Stomach (tissue), 9 donors: ENCODE data around the gene EHD2. TPM values are rescaled to one million over a fixed set of nuclear protein-coding genes. Genes with fewer than 3 reads are reported as not detected.
"Not testable (repeated sequence)": the region's sequence is repeated elsewhere in the genome, so short reads cannot be mapped to it uniquely, and the experiment has no call there.

ENCODE experiments used
- DNase-seq, 2 donors: peaks; one replicate each; pipeline versions ENCODE4 v3.0.0 to v3.0.0-alpha.2; 2013 to 2019
- H3K27ac ChIP-seq, 5 donors: fragments of 200-600 bp in 4 of 5; sonication (generic) in 4 of 5; one replicate each; pipeline ENCODE4 v1.5.1; 2013 to 2019; ENCODE audit warnings: mild to moderate bottlenecking in 1 of 5, moderate library complexity in 1 of 5
- H3K27me3 ChIP-seq, 3 donors: fragments of 200-600 bp; sonication (generic); one replicate each; pipeline ENCODE4 v1.5.1; 2017 to 2019; ENCODE audit warnings: mixed run types in 1 of 3
- H3K36me3 ChIP-seq, 4 donors: fragments of 200-600 bp; sonication (generic); 1 replicate in 3 of 4; 2 replicates in 1 of 4; pipeline ENCODE4 v1.5.1; 2016 to 2019
- H3K4me1 ChIP-seq, 4 donors: fragments of 200-600 bp; sonication (generic); one replicate each; pipeline ENCODE4 v1.5.1; 2016 to 2019
- H3K4me3 ChIP-seq, 4 donors: fragments of 200-600 bp; sonication (generic) in 3 of 4; one replicate each; pipeline ENCODE4 v1.5.1; 2016 to 2019; ENCODE audit warnings: mild to moderate bottlenecking in 1 of 4
- H3K9me3 ChIP-seq, 4 donors: fragments of 200-600 bp; sonication (generic); one replicate each; pipeline ENCODE4 v1.5.1; 2016 to 2019
- CTCF ChIP-seq, 7 experiments: fragments of 450-650 bp in 4 of 7; fragments of 200-600 bp in 3 of 7; sonication (generic) in 3 of 7; IDR thresholded peaks; one replicate each; pipeline ENCODE4 v1.5.1; 2016 to 2019; ENCODE audit warnings: antibody characterized with exemption in 7 of 7, control low read depth in 2 of 7, mild to moderate bottlenecking in 1 of 7
- EP300 ChIP-seq: sonication (generic); formaldehyde crosslinking; IDR thresholded peaks from one replicate; pipeline ENCODE4 v1.6.1; 2017; ENCODE audit warnings: antibody characterized with exemption
- POLR2A ChIP-seq, 4 donors: fragments of 450-650 bp; IDR thresholded peaks; one replicate each; pipeline ENCODE4 v1.6.1; 2016; ENCODE audit warnings: antibody characterized with exemption in 4 of 4, control low read depth in 2 of 4, mild to moderate bottlenecking in 1 of 4, moderate library complexity in 1 of 4
- POLR2AphosphoS5 ChIP-seq, 3 donors: sonication (generic); formaldehyde crosslinking; IDR thresholded peaks; one replicate each; pipeline ENCODE4 v1.6.1; 2016; ENCODE audit warnings: antibody characterized with exemption in 3 of 3
- WGBS, 5 donors: extraction: QIAGEN DNeasy Blood & Tissue Kit in 3 of 5; methylation state at CpG; one replicate each; pipeline versions ENCODE4 v1.1.5 to v1.1.7; 2013 to 2018; 5-methylcytosine and 5-hydroxymethylcytosine counted together
- intact Hi-C: fragments of 100-400 bp; cut with DNase I; formaldehyde crosslinking; loops from one replicate; pipeline ENCODE4 v1.15.1; 2023; ENCODE audit warnings: low total_unique reads
- polyA plus RNA-seq, 3 donors: library from polyadenylated mRNA; stranded (reverse); fragments of 200-250 nt; gene quantifications; one replicate each; pipeline ENCODE4 v1.2.3, GENCODE V29; 2013
- total RNA-seq, 5 donors: library from RNA; depleted of rRNA; stranded (reverse); fragments of >200 nt; gene quantifications; one replicate each; pipeline versions ENCODE4 v1.1.0 to v1.2.3, GENCODE V29; 2014 to 2016
- donor health status: healthy with polysubstance abuse.
- donor health status: Bipolar disorder and iron deficiency.
- donor health status: healthy.

Gene EHD2
- total and polyA plus RNA-seq, 8 donors: 24.5 to 334 (median 38.5) TPM

GRCh38 chr19:47720669-47721422, 7.6 kb downstream of the EHD2 start:
- Histone ChIP-seq H3K27me3 (peaks cover 0 to 5% (median 0%) of the 10 kb centered on the region in 3 donors), H3K4me3 (no peak overlapping the region), H3K36me3 (peaks cover 11 to 25% (median 15%) of the 10 kb centered on the region in 4 donors), H3K9me3 (no peaks in the 10 kb centered on the region), H3K27ac (peak overlapping the region in 4 of 5 donors; percentile 83 to 91 (median 90)), H3K4me1 (peaks cover 25 to 88% (median 60%) of the 10 kb centered on the region in 4 donors)
- intact Hi-C loops: no loop called here
- 66 to 80% (median 74%) methylated on average over 14 of the region's 14 CpGs for WGBS, 5 donors
- DNase-seq: no peak
- TF ChIP-seq POLR2A (IDR thresholded peaks at IDR 0.05) (no peak), CTCF (IDR thresholded peaks at IDR 0.05) (no peak), EP300 (no peak), POLR2AphosphoS5 (IDR thresholded peaks at IDR 0.05) (no peak)

- DNase-seq: peak; percentile 51 to 76
- Histone ChIP-seq H3K27me3 (peaks cover 0 to 5% (median 0%) of the 10 kb centered on the region in 3 donors), H3K36me3 (peaks cover 9 to 26% (median 22%) of the 10 kb centered on the region in 4 donors), H3K9me3 (no peaks in the 10 kb centered on the region), H3K4me1 (peaks cover 12 to 87% (median 51%) of the 10 kb centered on the region in 4 donors), H3K4me3 (peak overlapping the region in 3 of 4 donors; percentile 0 to 19 (median 14)), H3K27ac (peak overlapping the region in 4 of 5 donors; percentile 57 to 91 (median 84))
- intact Hi-C loops: no loop called here
- TF ChIP-seq POLR2AphosphoS5 (IDR thresholded peaks at IDR 0.05) (peak; percentile 19 to 47 (median 40)), POLR2A (IDR thresholded peaks at IDR 0.05) (no peak)
- whole genome bisulfite sequencing, 5 donors: 11 to 23% (median 17%) methylated on average over 7 of the region's 7 CpGs
Observed at GRCh38 chr19:47723581-47723940, 10.3 kb downstream of the EHD2 start.

GRCh38 chr19:47725759-47726401, 12.7 kb downstream of the EHD2 start:
- TF ChIP-seq EP300 (no peak), CTCF (IDR thresholded peaks at IDR 0.05) (no peak), POLR2AphosphoS5 (IDR thresholded peaks at IDR 0.05) (no peak)
- no peak overlapping the region for H3K4me3 ChIP-seq
- peaks cover 9 to 31% (median 22%) of the 10 kb centered on the region in 4 donors for H3K36me3 ChIP-seq
- no peaks in the 10 kb centered on the region for H3K9me3 ChIP-seq
- H3K4me1 ChIP-seq: peaks cover 28 to 86% (median 55%) of the 10 kb centered on the region in 4 donors
- peaks cover 0 to 23% (median 0%) of the 10 kb centered on the region in 3 donors for H3K27me3 ChIP-seq
- H3K27ac ChIP-seq: peak overlapping the region in 4 of 5 donors; percentile 4 to 91 (median 68)
- 84 to 90% (median 85%) methylated on average over 41 to 48 of the region's 48 CpGs for WGBS, 5 donors
- intact Hi-C loops: no loop called here
- DNase-seq: no peak

GRCh38 chr19:47726467-47726866, 13.2 kb downstream of the EHD2 start:
- Histone ChIP-seq H3K27ac (peak overlapping the region in 4 of 5 donors; percentile 4 to 91 (median 68)), H3K36me3 (peaks cover 9 to 32% (median 22%) of the 10 kb centered on the region in 4 donors), H3K27me3 (peaks cover 0 to 18% (median 0%) of the 10 kb centered on the region in 3 donors), H3K4me3 (no peak overlapping the region), H3K9me3 (no peaks in the 10 kb centered on the region), H3K4me1 (peaks cover 28 to 80% (median 52%) of the 10 kb centered on the region in 4 donors)
- no peak for DNase-seq
- intact Hi-C loops: no loop called here
- TF ChIP-seq EP300 (no peak), POLR2A (IDR thresholded peaks at IDR 0.05) (no peak), POLR2AphosphoS5 (IDR thresholded peaks at IDR 0.05) (no peak), CTCF (IDR thresholded peaks at IDR 0.05) (no peak)
- 69 to 85% (median 74%) methylated on average over 4 of the region's 4 CpGs for WGBS, 5 donors

GRCh38 chr19:47728295-47728694, 15.1 kb downstream of the EHD2 start:
- intact Hi-C loops, H3K4me3 ChIP-seq, DNase-seq, H3K9me3 ChIP-seq: not testable (repeated sequence)
- Histone ChIP-seq H3K27ac (peak overlapping the region; percentile 27 to 91 (median 89)), H3K36me3 (peaks cover 9 to 34% (median 25%) of the 10 kb centered on the region in 4 donors), H3K4me1 (peaks cover 23 to 63% (median 39%) of the 10 kb centered on the region in 4 donors), H3K27me3 (peaks cover 0 to 17% (median 0%) of the 10 kb centered on the region in 3 donors)
- WGBS, 5 donors: 87 to 94% (median 90%) methylated on average over 2 to 4 of the region's 4 CpGs
